Mesenchymal stem cell (in vitro differentiated cells and primary cell): Measurements from ENCODE around the gene LURAP1L.

Experiments
- DNase-seq: peaks from one replicate; pipeline ENCODE4 v3.0.0-alpha.2; 2013
- H2AFZ ChIP-seq: one replicate; pipeline ENCODE4 v1.6.1; 2013; ENCODE audit warnings: low read depth, mild to moderate bottlenecking, control low read depth, inconsistent platforms, low read length, moderate library complexity
- H2AK5ac ChIP-seq: 2 replicates; pipeline ENCODE4 v1.6.1; 2013; ENCODE audit warnings: low read length, moderate library complexity, mild to moderate bottlenecking, inconsistent platforms; ENCODE audit not compliant: severe bottlenecking
- H2BK120ac ChIP-seq: one replicate; pipeline ENCODE4 v1.6.1; 2013; ENCODE audit warnings: low read depth, mild to moderate bottlenecking, inconsistent platforms, low read length, moderate library complexity
- H2BK12ac ChIP-seq, 2 experiments: one replicate each; pipeline ENCODE4 v1.6.1; 2013; ENCODE audit warnings: inconsistent platforms in 2 of 2, low read length in 2 of 2, mild to moderate bottlenecking in 2 of 2, moderate library complexity in 2 of 2, control low read depth in 1 of 2
- H2BK15ac ChIP-seq: one replicate; pipeline ENCODE4 v1.6.1; 2013; ENCODE audit warnings: mild to moderate bottlenecking, low read depth, inconsistent platforms; ENCODE audit not compliant: poor library complexity, severe bottlenecking
- H2BK5ac ChIP-seq: 2 replicates; pipeline ENCODE4 v1.6.1; 2013; ENCODE audit warnings: low read depth, mild to moderate bottlenecking, low read length, control low read depth, inconsistent platforms; ENCODE audit not compliant: poor library complexity, severe bottlenecking
- H3K14ac ChIP-seq, 2 experiments: one replicate each; pipeline ENCODE4 v1.6.1; 2013; ENCODE audit warnings: inconsistent platforms in 2 of 2, low read length in 2 of 2, control low read depth in 1 of 2, mild to moderate bottlenecking in 1 of 2, moderate library complexity in 1 of 2
- H3K18ac ChIP-seq, 2 experiments: one replicate each; pipeline ENCODE4 v1.6.1; 2013; ENCODE audit warnings: inconsistent platforms in 2 of 2, low read length in 2 of 2, control low read depth in 1 of 2, low read depth in 1 of 2, mild to moderate bottlenecking in 1 of 2
- H3K23ac ChIP-seq, 2 experiments: one replicate each; pipeline ENCODE4 v1.6.1; 2013; ENCODE audit warnings: inconsistent platforms in 2 of 2, low read length in 2 of 2, mild to moderate bottlenecking in 2 of 2, moderate library complexity in 2 of 2, control low read depth in 1 of 2
- H3K27ac ChIP-seq: 2 replicates; pipeline ENCODE4 v1.5.1; 2013; ENCODE audit warnings: mild to moderate bottlenecking, moderate library complexity, low read length, control low read depth, inconsistent platforms; ENCODE audit not compliant: poor library complexity, severe bottlenecking
- H3K27me3 ChIP-seq, 2 experiments: 2 replicates each; pipeline versions ENCODE4 v1.6.1 to v1.7.0; 2013; ENCODE audit warnings: low read length in 2 of 2, mild to moderate bottlenecking in 2 of 2, moderate library complexity in 2 of 2, control low read depth in 1 of 2, inconsistent platforms in 1 of 2; ENCODE audit not compliant: control insufficient read depth in 1 of 2, insufficient read depth in 1 of 2
- H3K36me3 ChIP-seq, 2 experiments: 2 replicates each; pipeline versions ENCODE4 v1.6.1 to v1.7.0; 2013; ENCODE audit warnings: low read length in 2 of 2, control low read depth in 1 of 2, inconsistent platforms in 1 of 2, low read depth in 1 of 2, mild to moderate bottlenecking in 1 of 2; ENCODE audit not compliant: insufficient read depth in 2 of 2, control insufficient read depth in 1 of 2
- H3K4ac ChIP-seq, 2 experiments: one replicate each; pipeline ENCODE4 v1.6.1; 2013; ENCODE audit warnings: inconsistent platforms in 2 of 2, low read length in 2 of 2, mild to moderate bottlenecking in 2 of 2, moderate library complexity in 2 of 2, control low read depth in 1 of 2, low read depth in 1 of 2
- H3K4me1 ChIP-seq: 2 replicates; pipeline ENCODE4 v1.6.1; 2013; ENCODE audit warnings: low read depth, low read length, control low read depth; ENCODE audit not compliant: control insufficient read depth, insufficient read depth
- H3K4me2 ChIP-seq: 2 replicates; pipeline ENCODE4 v1.6.1; 2013; ENCODE audit warnings: low read length, mild to moderate bottlenecking, inconsistent platforms; ENCODE audit not compliant: poor library complexity, severe bottlenecking
- H3K4me3 ChIP-seq, 2 experiments: 2 replicates each; pipeline versions ENCODE4 v1.5.1 to v1.7.0; 2013; ENCODE audit warnings: low read length in 2 of 2, mild to moderate bottlenecking in 2 of 2, control low read depth in 1 of 2, low read depth in 1 of 2; ENCODE audit not compliant: insufficient read depth in 1 of 2
- H3K79me1 ChIP-seq: replicated peaks from 2 replicates; pipeline ENCODE4 v1.6.1; 2013; ENCODE audit warnings: mild to moderate bottlenecking, control low read depth, low read length, inconsistent platforms; ENCODE audit not compliant: poor library complexity, severe bottlenecking
- H3K9ac ChIP-seq: 2 replicates; pipeline ENCODE4 v1.7.0; 2013; ENCODE audit warnings: mild to moderate bottlenecking, low read length, moderate library complexity
- H3K9me3 ChIP-seq: 2 replicates; pipeline ENCODE4 v1.7.0; 2013; ENCODE audit warnings: mild to moderate bottlenecking, low read length; ENCODE audit not compliant: control insufficient read depth
- H4K8ac ChIP-seq: one replicate; pipeline ENCODE4 v1.6.1; 2013; ENCODE audit warnings: inconsistent platforms, mild to moderate bottlenecking, low read length, moderate library complexity
- H4K91ac ChIP-seq: one replicate; pipeline ENCODE4 v1.6.1; 2013; ENCODE audit warnings: mild to moderate bottlenecking, low read length, inconsistent platforms
- WGBS: methylation state at CpG from one replicate; pipeline ENCODE4 v1.1.7; 2013; ENCODE audit warnings: mixed read lengths; 5-methylcytosine and 5-hydroxymethylcytosine counted together

Gene LURAP1L

DNA sequence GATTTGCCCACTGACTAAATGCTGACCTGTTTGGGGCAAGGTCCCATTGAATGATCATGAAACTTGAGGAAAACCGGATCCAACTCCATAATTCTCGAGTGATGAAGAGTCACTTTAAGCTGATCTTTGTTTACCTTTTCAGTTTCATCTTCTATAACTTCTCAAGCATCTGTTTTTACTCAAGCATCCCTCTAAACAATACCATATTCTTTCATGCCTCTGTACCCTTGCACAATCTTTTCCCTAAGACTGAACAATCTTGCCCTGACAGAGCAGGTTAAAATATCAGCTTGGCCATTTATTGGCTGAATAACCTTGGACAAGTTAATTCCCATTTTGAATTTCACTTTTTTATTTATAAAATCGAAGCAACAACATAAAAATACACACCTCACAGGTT is 41.8 kb upstream of the LURAP1L start:
- WGBS = 74% methylated on average over 3 of the region's 3 CpGs
- Histone ChIP-seq H4K8ac (no peak overlapping the region), H3K4ac (no peak overlapping the region), H3K4me3 (no peak overlapping the region), H3K27ac (no peak overlapping the region), H3K79me1 (no peaks in the 10 kb centered on the region), H3K4me2 (no peak overlapping the region), H2BK120ac (no peak overlapping the region), H3K9me3 (peaks cover 3% of the 10 kb centered on the region), H3K27me3 (no peaks in the 10 kb centered on the region), H3K36me3 (no peaks in the 10 kb centered on the region), H2BK15ac (no peak overlapping the region), H3K14ac (no peak overlapping the region), H2BK5ac (no peak overlapping the region), H3K23ac (no peak overlapping the region), H2AK5ac (no peak overlapping the region), H3K9ac (no peak overlapping the region), H2BK12ac (no peak overlapping the region), H3K18ac (no peak overlapping the region), H4K91ac (no peak overlapping the region), H2AFZ (no peak overlapping the region), H3K4me1 (no peaks in the 10 kb centered on the region)
- no peak for DNase-seq

GRCh38 chr9:12735665-12736064 is 39.2 kb upstream of the LURAP1L start:
- no peaks in the 10 kb centered on the region for H3K79me1 ChIP-seq
- no peak overlapping the region for H3K4me3 ChIP-seq
- no peak overlapping the region for H2BK5ac ChIP-seq
- no peaks in the 10 kb centered on the region for H3K27me3 ChIP-seq
- no peak overlapping the region for H3K9ac ChIP-seq
- no peak overlapping the region for H3K18ac ChIP-seq
- H3K27ac ChIP-seq = no peak overlapping the region
- no peak overlapping the region for H3K23ac ChIP-seq
- 79% methylated on average over 3 of the region's 3 CpGs for WGBS
- H2AK5ac ChIP-seq = no peak overlapping the region
- H4K91ac ChIP-seq = no peak overlapping the region
- no peak overlapping the region for H2BK15ac ChIP-seq
- no peaks in the 10 kb centered on the region for H3K36me3 ChIP-seq
- H3K4ac ChIP-seq = no peak overlapping the region
- no peak overlapping the region for H3K14ac ChIP-seq
- H4K8ac ChIP-seq = no peak overlapping the region
- H2BK12ac ChIP-seq = no peak overlapping the region
- DNase-seq = no peak
- no peak overlapping the region for H3K4me2 ChIP-seq
- H3K9me3 ChIP-seq = peaks cover 3% of the 10 kb centered on the region
- H2AFZ ChIP-seq = no peak overlapping the region
- peaks cover 2% of the 10 kb centered on the region for H3K4me1 ChIP-seq
- no peak overlapping the region for H2BK120ac ChIP-seq

DNA sequence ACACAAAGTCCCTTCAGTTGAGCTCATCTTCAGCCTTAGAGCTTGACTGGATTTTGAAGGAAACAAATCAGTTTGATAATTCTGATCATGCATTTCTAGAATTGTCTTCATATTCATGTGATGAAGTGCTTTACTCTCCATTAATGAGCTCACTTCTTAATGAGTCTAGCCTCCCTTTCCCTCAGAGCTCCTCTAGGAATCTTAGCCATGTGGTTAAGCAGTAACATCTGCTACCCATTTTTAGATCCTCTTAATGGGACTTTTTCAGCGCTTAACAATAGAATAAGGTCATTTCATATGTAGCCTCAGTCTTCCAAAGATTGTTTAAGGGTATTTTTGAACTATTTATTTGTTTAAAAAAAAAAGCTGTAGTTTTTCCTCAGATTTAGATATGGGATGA is 36.9 kb upstream of the LURAP1L start:
- Histone ChIP-seq H2AFZ (no peak overlapping the region), H2BK12ac (no peak overlapping the region), H3K9ac (no peak overlapping the region), H4K91ac (no peak overlapping the region), H3K36me3 (no peaks in the 10 kb centered on the region), H3K27me3 (no peaks in the 10 kb centered on the region), H3K4me2 (no peak overlapping the region), H3K4ac (no peak overlapping the region), H3K18ac (no peak overlapping the region), H2AK5ac (no peak overlapping the region), H3K4me3 (no peak overlapping the region), H3K23ac (no peak overlapping the region), H3K14ac (no peak overlapping the region), H4K8ac (no peak overlapping the region), H2BK120ac (no peak overlapping the region), H3K79me1 (no peaks in the 10 kb centered on the region), H2BK5ac (no peak overlapping the region), H3K27ac (no peak overlapping the region), H3K9me3 (peaks cover 3% of the 10 kb centered on the region), H3K4me1 (peaks cover 2% of the 10 kb centered on the region), H2BK15ac (no peak overlapping the region)
- DNase-seq = no peak
- no CpG with 5 or more reads among the region's 1 CpG for WGBS

DNA sequence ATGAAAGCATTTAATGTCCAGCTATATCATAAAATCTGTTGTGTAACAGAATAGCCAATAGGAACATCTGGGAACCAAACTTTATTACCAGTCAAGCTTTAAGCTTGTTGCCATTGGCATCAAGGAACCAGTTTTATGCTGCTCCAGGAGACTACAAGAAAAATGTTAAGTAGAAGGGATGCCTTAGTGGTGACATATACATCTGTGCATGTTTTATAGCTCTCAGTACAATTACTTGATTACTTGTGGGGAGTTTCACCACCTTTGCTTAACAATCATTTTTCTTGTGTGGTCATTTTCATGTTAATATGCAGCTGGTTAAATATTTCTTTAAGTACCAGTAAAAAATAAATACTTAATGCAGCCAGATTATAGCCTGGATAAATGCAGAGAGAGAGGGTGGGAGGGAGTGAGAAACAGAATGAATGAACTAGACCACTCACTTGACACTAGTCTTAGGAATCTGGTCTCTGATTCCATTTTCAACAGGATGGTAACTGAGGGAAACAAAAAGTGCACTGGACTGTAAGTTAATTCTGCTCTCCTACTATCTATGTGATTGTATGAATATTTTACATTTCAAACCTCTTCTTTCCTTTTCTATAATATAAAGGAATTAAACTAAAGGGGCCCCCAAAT is 35.7 kb upstream of the LURAP1L start:
- Histone ChIP-seq H3K36me3 (no peaks in the 10 kb centered on the region), H3K18ac (no peak overlapping the region), H3K4ac (no peak overlapping the region), H2BK12ac (no peak overlapping the region), H4K8ac (no peak overlapping the region), H3K4me2 (no peak overlapping the region), H3K14ac (no peak overlapping the region), H2BK120ac (no peak overlapping the region), H3K27me3 (no peaks in the 10 kb centered on the region), H2BK5ac (no peak overlapping the region), H3K9me3 (peaks cover 3% of the 10 kb centered on the region), H3K4me1 (peaks cover 2% of the 10 kb centered on the region), H3K79me1 (no peaks in the 10 kb centered on the region), H4K91ac (no peak overlapping the region), H2AFZ (no peak overlapping the region), H3K9ac (no peak overlapping the region), H3K23ac (no peak overlapping the region), H2BK15ac (no peak overlapping the region), H3K4me3 (no peak overlapping the region), H2AK5ac (no peak overlapping the region), H3K27ac (no peak overlapping the region)
- DNase-seq = peak; percentile 46
